CD14-positive monocyte (primary cell): ENCODE measurements around the gene MED12L. TPM values are rescaled to one million over a fixed set of nuclear protein-coding genes. Genes with fewer than 3 reads are reported as not detected.

ENCODE experiments used
- DNase-seq, 3 donors: peaks; one replicate each; pipeline ENCODE4 v3.0.0-alpha.2; 2011 to 2022
- H2AFZ ChIP-seq: 2 replicates; pipeline ENCODE4 v1.6.0; 2012; ENCODE audit warnings: mild to moderate bottlenecking, low read depth, low read length, inconsistent platforms; ENCODE audit not compliant: insufficient read depth, poor library complexity, severe bottlenecking
- H3K27ac ChIP-seq, 2 donors: 1 replicate in 1 of 2; 2 replicates in 1 of 2; pipeline ENCODE4 v1.5.1; 2012 to 2013; ENCODE audit warnings: low read length in 2 of 2, control low read depth in 1 of 2, inconsistent platforms in 1 of 2, low read depth in 1 of 2, mild to moderate bottlenecking in 1 of 2
- H3K27me3 ChIP-seq, 2 donors: one replicate each; pipeline versions ENCODE4 v1.6.0 to v1.6.1; 2011 to 2013; ENCODE audit warnings: low read length in 2 of 2; ENCODE audit not compliant: control insufficient read depth in 2 of 2, insufficient read depth in 2 of 2
- H3K36me3 ChIP-seq, 2 donors: replicated peaks in 1 of 2; 1 replicate in 1 of 2; 2 replicates in 1 of 2; pipeline versions ENCODE4 v1.5.1 to v1.6.1; 2012 to 2013; ENCODE audit warnings: low read length in 2 of 2, control low read depth in 1 of 2, inconsistent platforms in 1 of 2, mild to moderate bottlenecking in 1 of 2; ENCODE audit not compliant: insufficient read depth in 2 of 2, control insufficient read depth in 1 of 2
- H3K4me1 ChIP-seq, 2 donors: 1 replicate in 1 of 2; 2 replicates in 1 of 2; pipeline versions ENCODE4 v1.5.1 to v1.6.1; 2012 to 2013; ENCODE audit warnings: low read length in 2 of 2, control low read depth in 1 of 2, inconsistent platforms in 1 of 2, mild to moderate bottlenecking in 1 of 2, moderate library complexity in 1 of 2; ENCODE audit not compliant: insufficient read depth in 2 of 2, control insufficient read depth in 1 of 2
- H3K4me2 ChIP-seq: replicated peaks from 2 replicates; pipeline ENCODE3; 2012; ENCODE audit warnings: low read length, moderate library complexity, mild to moderate bottlenecking; ENCODE audit not compliant: poor library complexity, severe bottlenecking; ENCODE audit errors: extremely low read depth
- H3K4me3 ChIP-seq, 3 experiments: fragments of 200-600 bp in 1 of 3; sonication (generic) in 1 of 3; replicated peaks in 1 of 3; 1 replicate in 2 of 3; 2 replicates in 1 of 3; pipeline ENCODE4 v1.5.1; 2011 to 2013; ENCODE audit warnings: low read length in 3 of 3, mild to moderate bottlenecking in 3 of 3, control low read depth in 2 of 3, low read depth in 2 of 3, inconsistent platforms in 1 of 3, moderate library complexity in 1 of 3
- H3K79me2 ChIP-seq: 2 replicates; pipeline ENCODE4 v1.6.0; 2012; ENCODE audit warnings: mild to moderate bottlenecking, control low read depth, inconsistent platforms, low read length, moderate library complexity; ENCODE audit not compliant: insufficient read depth
- H3K9ac ChIP-seq: 2 replicates; pipeline ENCODE4 v1.6.0; 2017; ENCODE audit warnings: low read length, mild to moderate bottlenecking; ENCODE audit not compliant: insufficient read depth, poor library complexity, severe bottlenecking
- H3K9me3 ChIP-seq, 2 donors: replicated peaks in 1 of 2; 1 replicate in 1 of 2; 2 replicates in 1 of 2; pipeline versions ENCODE4 v1.5.1 to v1.6.1; 2012 to 2013; ENCODE audit warnings: low read length in 2 of 2, control low read depth in 1 of 2; ENCODE audit not compliant: control insufficient read depth in 1 of 2, insufficient read depth in 1 of 2
- H4K20me1 ChIP-seq: 2 replicates; pipeline ENCODE4 v1.6.0; 2012; ENCODE audit warnings: mild to moderate bottlenecking, low read length, control low read depth, moderate library complexity; ENCODE audit not compliant: insufficient read depth
- H3K27ac Mint-ChIP-seq, 7 donors: one replicate each; pipeline ENCODE4 v1.8.0; 2020; ENCODE audit warnings: mild to moderate bottlenecking in 7 of 7, mixed read lengths in 7 of 7, moderate library complexity in 6 of 7, inconsistent platforms in 2 of 7
- H3K27me3 Mint-ChIP-seq, 3 donors: one replicate each; pipeline ENCODE4 v1.8.0; 2021 to 2022; ENCODE audit warnings: low read depth in 3 of 3, mild to moderate bottlenecking in 3 of 3, mixed read lengths in 3 of 3, moderate library complexity in 3 of 3, inconsistent platforms in 1 of 3
- H3K36me3 Mint-ChIP-seq, 2 donors: one replicate each; pipeline ENCODE4 v1.8.0; 2020; ENCODE audit warnings: mixed read lengths in 2 of 2, inconsistent platforms in 1 of 2, mild to moderate bottlenecking in 1 of 2
- H3K4me1 Mint-ChIP-seq: one replicate; pipeline ENCODE4 v1.8.0; 2020; ENCODE audit warnings: mild to moderate bottlenecking, mixed read lengths
- H3K4me3 Mint-ChIP-seq, 2 donors: one replicate each; pipeline ENCODE4 v1.8.0; 2020; ENCODE audit warnings: mild to moderate bottlenecking in 2 of 2, mixed read lengths in 2 of 2, moderate library complexity in 1 of 2
- H3K9me3 Mint-ChIP-seq, 7 donors: one replicate each; pipeline ENCODE4 v1.8.0; 2020 to 2022; ENCODE audit warnings: mixed read lengths in 7 of 7, mild to moderate bottlenecking in 6 of 7, moderate library complexity in 6 of 7, inconsistent platforms in 2 of 7
- CTCF ChIP-seq: fragments of 200-600 bp; IDR thresholded peaks from one replicate; pipeline ENCODE4 v1.8.0; 2022; ENCODE audit warnings: antibody characterized with exemption, mild to moderate bottlenecking
- WGBS: methylation state at CpG from one replicate; pipeline ENCODE4 v1.1.5; 2013; ENCODE audit warnings: missing lambda C conversion rate; ENCODE audit not compliant: insufficient coverage; 5-methylcytosine and 5-hydroxymethylcytosine counted together
- intact Hi-C, 2 donors: fragments of 100-400 bp; cut with micrococcal nuclease; formaldehyde crosslinking; loops; one replicate each; pipeline versions ENCODE4 v1.15.0 to v1.15.1; 2023
- polyA plus RNA-seq, 3 donors: library from polyadenylated mRNA; depleted of rRNA in 1 of 3; unstranded in 2 of 3; stranded (reverse) in 1 of 3; fragments of 300-500 nt in 2 of 3; fragments of >200 nt in 1 of 3; fragmentation: Illumina TruSeq in 2 of 3; gene quantifications; 1 replicate in 2 of 3; 2 replicates in 1 of 3; pipeline ENCODE4 v1.2.3, GENCODE V29; 2012 to 2021

The MED12L gene
- polyA plus RNA-seq, 3 donors: 0.12 to 0.29 TPM; not detected in 1

DNA sequence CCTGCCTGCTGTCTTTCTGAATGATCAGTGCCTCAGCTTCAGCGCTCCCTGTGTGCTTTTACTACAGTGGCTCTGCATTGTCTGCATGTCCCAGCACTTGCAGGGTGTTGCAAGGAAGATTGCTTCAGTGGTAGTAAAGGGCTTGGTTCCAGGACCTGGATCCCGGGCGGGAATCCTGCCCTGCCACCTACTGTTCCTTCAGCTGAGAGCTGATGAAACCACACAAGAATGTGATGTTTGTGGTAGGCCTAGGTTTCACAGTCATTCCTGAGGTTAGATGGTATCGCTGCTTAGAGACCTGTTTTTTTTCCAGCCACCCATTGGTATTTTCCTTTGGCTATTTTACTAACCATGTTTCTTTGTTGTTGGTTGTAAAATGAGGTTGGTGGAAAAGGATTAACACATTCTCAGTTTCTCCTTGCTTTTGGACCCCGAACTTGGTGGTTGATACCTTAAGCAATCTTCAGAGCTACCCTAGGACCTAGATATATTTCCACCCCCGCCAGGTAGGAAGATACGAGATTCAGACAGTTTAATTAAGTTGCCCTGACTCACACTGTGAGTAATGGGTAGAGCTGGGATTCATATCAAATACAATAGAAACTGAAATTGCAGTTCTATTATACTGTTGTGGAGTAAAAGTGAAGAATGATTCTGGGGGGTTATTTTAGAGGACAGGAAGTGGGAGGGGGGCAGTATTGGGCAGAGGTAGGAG, 219.8 kb downstream of the MED12L start:
- H3K4me1 ChIP-seq: no peaks in the 10 kb centered on the region
- no CpG with 5 or more reads among the region's 7 CpGs for WGBS
- TF ChIP-seq CTCF: no peak
- H3K36me3 Mint-ChIP-seq: no peaks in the 10 kb centered on the region
- intact Hi-C loops: no loop called here
- H3K4me1 Mint-ChIP-seq: peaks cover 14% of the 10 kb centered on the region
- H3K9me3 ChIP-seq: no peaks in the 10 kb centered on the region
- H3K27ac ChIP-seq: no peak overlapping the region
- no peak for DNase-seq
- H3K27me3 ChIP-seq: no peaks in the 10 kb centered on the region
- H3K9ac ChIP-seq: no peak overlapping the region
- no peaks in the 10 kb centered on the region for H3K79me2 ChIP-seq
- H3K4me3 ChIP-seq: no peak overlapping the region
- H3K9me3 Mint-ChIP-seq: no peaks in the 10 kb centered on the region
- H3K4me3 Mint-ChIP-seq: no peak overlapping the region
- H3K36me3 ChIP-seq: no peaks in the 10 kb centered on the region
- H3K27me3 Mint-ChIP-seq: no peaks in the 10 kb centered on the region
- H4K20me1 ChIP-seq: no peaks in the 10 kb centered on the region
- no peak overlapping the region for H3K27ac Mint-ChIP-seq
- H2AFZ ChIP-seq: no peak overlapping the region
- no peak overlapping the region for H3K4me2 ChIP-seq

DNA sequence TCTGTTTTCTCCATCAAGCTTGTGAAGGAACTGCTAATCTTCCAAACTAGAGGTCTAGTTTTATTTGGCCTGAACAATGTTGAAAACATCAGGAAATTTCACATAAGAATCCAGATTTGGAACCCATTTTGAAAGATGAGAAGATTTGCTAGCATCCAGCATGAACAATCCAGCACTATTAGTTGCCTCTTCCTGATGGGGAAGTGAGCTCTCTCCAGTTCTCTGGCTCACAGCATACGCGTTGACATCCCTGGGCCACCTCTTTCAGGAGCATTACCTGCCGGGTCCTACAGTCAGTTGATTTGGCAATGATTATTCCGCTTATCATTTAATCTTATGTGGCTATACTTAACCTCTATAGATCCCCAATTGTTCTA, 220.3 kb downstream of the MED12L start:
- intact Hi-C loops: no loop called here
- WGBS: no CpG with 5 or more reads among the region's 4 CpGs
- H2AFZ ChIP-seq: no peak overlapping the region

More for the DNA sequence above, 220.3 kb downstream of the MED12L start:
- no peak overlapping the region for H3K4me3 ChIP-seq
- H3K4me1 ChIP-seq: no peaks in the 10 kb centered on the region
- Mint-ChIP-seq H3K27me3 (no peaks in the 10 kb centered on the region), H3K9me3 (no peaks in the 10 kb centered on the region), H3K36me3 (no peaks in the 10 kb centered on the region), H3K27ac (no peak overlapping the region), H3K4me1 (peaks cover 14% of the 10 kb centered on the region), H3K4me3 (no peak overlapping the region)
- H3K27ac ChIP-seq: no peak overlapping the region
- no peaks in the 10 kb centered on the region for H3K9me3 ChIP-seq
- no peaks in the 10 kb centered on the region for H3K79me2 ChIP-seq
- H4K20me1 ChIP-seq: no peaks in the 10 kb centered on the region
- H3K27me3 ChIP-seq: no peaks in the 10 kb centered on the region
- no peak overlapping the region for H3K9ac ChIP-seq
- H3K4me2 ChIP-seq: no peak overlapping the region
- TF ChIP-seq CTCF: no peak
- H3K36me3 ChIP-seq: no peaks in the 10 kb centered on the region
- DNase-seq: no peak
